KMS-11 (cell line): ENCODE measurements around the gene CBX8.

ENCODE experiments used
- H2AFZ ChIP-seq: fragments of 200-600 bp; sonication (generic); 2 replicates; pipeline ENCODE4 v1.6.1; 2016; ENCODE audit warnings: antibody characterized with exemption, mixed run types, low read depth
- H3K27ac ChIP-seq: fragments of 200-600 bp; sonication (generic); 2 replicates; pipeline ENCODE4 v1.6.1; 2016; ENCODE audit warnings: mild to moderate bottlenecking, mixed run types
- H3K27me3 ChIP-seq: fragments of 200-600 bp; sonication (generic); 2 replicates; pipeline ENCODE4 v1.6.1; 2017; ENCODE audit warnings: mild to moderate bottlenecking, low read depth, mixed run types, moderate library complexity; ENCODE audit not compliant: insufficient read depth
- H3K36me3 ChIP-seq: fragments of 200-600 bp; sonication (generic); 2 replicates; pipeline ENCODE4 v1.6.1; 2017; ENCODE audit warnings: mild to moderate bottlenecking, mixed run types; ENCODE audit not compliant: insufficient read depth
- H3K4me1 ChIP-seq: fragments of 200-600 bp; sonication (generic); 2 replicates; pipeline ENCODE4 v1.6.1; 2016; ENCODE audit warnings: mild to moderate bottlenecking, low read depth, mixed run types; ENCODE audit not compliant: poor library complexity, severe bottlenecking
- H3K4me2 ChIP-seq: fragments of 200-600 bp; sonication (generic); 2 replicates; pipeline ENCODE4 v1.7.0; 2016; ENCODE audit warnings: mild to moderate bottlenecking, mixed run types
- H3K4me3 ChIP-seq: fragments of 200-600 bp; sonication (generic); IDR thresholded peaks from 2 replicates; pipeline ENCODE4 v1.6.1; 2017; ENCODE audit warnings: low read depth, low read length, mixed read lengths; ENCODE audit not compliant: insufficient read depth
- H3K79me2 ChIP-seq: fragments of 200-600 bp; sonication (generic); 2 replicates; pipeline ENCODE4 v1.6.1; 2016; ENCODE audit warnings: low read depth, mixed run types; ENCODE audit not compliant: insufficient read depth
- H3K9ac ChIP-seq: fragments of 200-600 bp; sonication (generic); 2 replicates; pipeline ENCODE4 v1.6.1; 2016; ENCODE audit warnings: mild to moderate bottlenecking, mixed run types
- H4K20me1 ChIP-seq: fragments of 200-600 bp; sonication (generic); 2 replicates; pipeline ENCODE4 v1.6.1; 2016; ENCODE audit warnings: mild to moderate bottlenecking, mixed run types; ENCODE audit not compliant: insufficient read depth
- CTCF ChIP-seq: fragments of 200-600 bp; sonication (generic); conservative IDR thresholded peaks from 2 replicates; pipeline ENCODE4 v1.6.1; 2017; ENCODE audit warnings: low read depth, mild to moderate bottlenecking, antibody characterized with exemption, low read length, moderate library complexity, mixed read lengths

Gene CBX8

GRCh38 chr17:79837888-79838521, 41.1 kb upstream of the CBX8 start:
- TF ChIP-seq CTCF, result no peak
- no peaks in the 10 kb centered on the region for H3K36me3 ChIP-seq
- no peaks in the 10 kb centered on the region for H4K20me1 ChIP-seq
- H2AFZ ChIP-seq, result no peak overlapping the region
- peak overlapping the region; percentile 93 for H3K4me2 ChIP-seq
- H3K9ac ChIP-seq, result peak overlapping the region; percentile 76
- H3K27ac ChIP-seq, result peak overlapping the region; percentile 94
- H3K79me2 ChIP-seq, result peaks cover 31% of the 10 kb centered on the region
- H3K4me3 ChIP-seq, result peak overlapping the region; percentile 61
- peaks cover 31% of the 10 kb centered on the region for H3K27me3 ChIP-seq
- peaks cover 42% of the 10 kb centered on the region for H3K4me1 ChIP-seq

DNA sequence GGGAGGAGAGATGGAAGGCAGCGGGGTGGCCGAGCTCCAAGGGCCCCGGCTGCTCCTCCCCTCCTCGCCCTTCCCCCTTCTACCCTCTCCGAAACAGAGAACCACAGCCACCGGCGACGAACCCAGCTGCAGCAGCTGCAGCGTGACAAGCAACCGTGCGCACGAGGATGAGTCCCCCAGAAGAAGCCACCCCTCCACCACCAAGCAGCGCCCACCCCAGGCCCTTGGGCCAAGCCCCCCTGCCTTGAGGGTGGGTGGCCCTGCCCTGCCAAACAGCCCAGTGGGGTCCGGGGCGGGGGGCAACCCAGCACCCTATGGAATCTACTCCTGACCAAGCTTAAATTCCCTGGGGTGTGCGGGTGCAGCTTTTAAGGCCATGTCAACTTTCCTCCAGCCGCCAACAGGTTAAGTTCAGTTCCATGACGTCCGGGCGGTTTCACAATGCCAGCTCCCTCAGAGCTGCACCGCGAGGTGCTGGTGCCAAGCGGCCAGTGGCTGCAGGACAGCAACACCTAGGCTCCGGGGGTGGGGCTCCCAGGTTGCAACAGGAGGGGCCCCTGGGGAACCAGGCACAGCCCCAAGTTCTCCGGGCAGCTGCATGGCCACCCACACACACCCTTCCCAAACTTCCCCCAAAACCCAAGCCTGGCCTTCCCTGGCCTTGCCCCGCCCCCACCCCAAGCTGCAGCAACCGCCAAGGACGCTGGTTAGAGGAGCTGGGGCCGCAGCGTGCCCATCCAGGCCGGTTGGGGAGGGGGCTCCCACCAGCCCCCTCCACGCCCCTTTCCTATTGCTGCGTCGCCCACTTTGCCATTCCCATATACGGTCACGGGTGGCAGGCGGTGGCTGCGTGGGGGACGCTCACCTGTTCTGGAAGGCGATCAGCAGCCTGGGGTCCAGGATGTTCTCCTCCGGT, 40.4 kb upstream of the CBX8 start:
- Histone ChIP-seq H3K27me3 (peaks cover 23% of the 10 kb centered on the region), H3K4me1 (peaks cover 35% of the 10 kb centered on the region), H3K4me2 (peak overlapping the region; percentile 93), H3K79me2 (peaks cover 31% of the 10 kb centered on the region), H3K27ac (peak overlapping the region; percentile 94), H3K36me3 (no peaks in the 10 kb centered on the region), H2AFZ (no peak overlapping the region), H4K20me1 (no peaks in the 10 kb centered on the region), H3K9ac (peak overlapping the region; percentile 76), H3K4me3 (peak overlapping the region; percentile 61)
- no peak for TF ChIP-seq CTCF

- Histone ChIP-seq H2AFZ (no peak overlapping the region), H3K36me3 (no peaks in the 10 kb centered on the region), H3K27me3 (peaks cover 16% of the 10 kb centered on the region), H3K79me2 (peaks cover 31% of the 10 kb centered on the region), H3K4me1 (peaks cover 29% of the 10 kb centered on the region), H3K4me2 (peak overlapping the region; percentile 93), H3K4me3 (no peak overlapping the region), H3K9ac (peak overlapping the region; percentile 76), H4K20me1 (no peaks in the 10 kb centered on the region), H3K27ac (peak overlapping the region; percentile 94)
- TF ChIP-seq CTCF, result no peak
Measured at GRCh38 chr17:79836510-79836971, 39.7 kb upstream of the CBX8 start.

DNA sequence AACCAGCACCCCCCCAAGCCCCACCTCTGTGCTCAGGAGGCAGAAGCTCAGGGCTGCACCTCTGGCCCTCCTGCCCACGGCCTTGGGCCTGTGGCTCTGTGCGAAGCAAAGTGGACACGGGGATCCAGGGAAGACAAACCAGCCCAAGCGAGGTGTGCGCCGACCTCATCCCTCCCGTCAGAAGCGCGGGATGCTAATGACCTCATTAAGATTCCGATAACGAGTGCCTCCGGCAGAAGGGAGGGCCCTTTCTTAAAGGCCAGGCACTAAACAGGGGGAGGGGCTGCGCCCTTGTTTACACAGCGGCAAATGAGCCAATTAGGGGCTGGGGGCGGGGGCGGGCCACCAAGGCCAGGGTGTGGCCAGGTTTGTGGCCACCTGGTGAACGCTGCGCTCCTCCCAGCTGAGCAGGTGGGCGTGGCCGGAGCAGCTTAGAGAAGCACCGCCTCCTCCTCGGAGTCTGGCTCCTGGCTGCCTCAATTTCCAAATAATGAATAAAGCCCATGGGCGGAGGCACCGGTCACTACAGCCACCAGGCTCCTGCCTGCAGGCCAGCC, 39.2 kb upstream of the CBX8 start:
- no peak for TF ChIP-seq CTCF
- Histone ChIP-seq H3K9ac (peak overlapping the region; percentile 76; the same call in 1 of the 2 replicates), H3K27ac (peak overlapping the region; percentile 94), H3K27me3 (peaks cover 11% of the 10 kb centered on the region), H2AFZ (no peak overlapping the region), H3K4me3 (no peak overlapping the region), H3K79me2 (peaks cover 31% of the 10 kb centered on the region), H3K36me3 (no peaks in the 10 kb centered on the region), H4K20me1 (no peaks in the 10 kb centered on the region), H3K4me2 (peak overlapping the region; percentile 93), H3K4me1 (peaks cover 29% of the 10 kb centered on the region)
